Ectodermal cell (in vitro differentiated cells): ENCODE data around the gene CLEC18B.
"Not testable (repeated sequence)": the region's sequence is repeated elsewhere in the genome, so short reads cannot be mapped to it uniquely, and the experiment has no call there.

ENCODE experiments used
- H3K27ac ChIP-seq: 2 replicates; pipeline ENCODE4 v1.7.0; 2013; ENCODE audit warnings: mild to moderate bottlenecking, low read depth, low read length; ENCODE audit not compliant: insufficient read depth, poor library complexity, severe bottlenecking
- H3K27me3 ChIP-seq: 2 replicates; pipeline ENCODE4 v1.7.0; 2013; ENCODE audit warnings: mild to moderate bottlenecking, low read length; ENCODE audit not compliant: insufficient read depth, control insufficient read depth, poor library complexity, severe bottlenecking
- H3K36me3 ChIP-seq: one replicate; pipeline ENCODE4 v1.7.0; 2013; ENCODE audit warnings: low read length; ENCODE audit not compliant: control insufficient read depth, insufficient read depth
- H3K4me1 ChIP-seq: one replicate; pipeline ENCODE4 v1.7.0; 2013; ENCODE audit warnings: low read length; ENCODE audit not compliant: control insufficient read depth, insufficient read depth
- H3K4me3 ChIP-seq: 2 replicates; pipeline ENCODE4 v1.7.0; 2013; ENCODE audit warnings: low read depth, low read length, control low read depth; ENCODE audit not compliant: insufficient read depth
- H3K9me3 ChIP-seq: 2 replicates; pipeline ENCODE4 v1.7.0; 2013; ENCODE audit warnings: mild to moderate bottlenecking, low read length, moderate library complexity; ENCODE audit not compliant: control insufficient read depth
- WGBS, 2 experiments: methylation state at CpG; one replicate each; pipeline ENCODE4 v1.1.7; 2013; ENCODE audit warnings: missing lambda C conversion rate in 2 of 2; 5-methylcytosine and 5-hydroxymethylcytosine counted together

The CLEC18B gene

GRCh38 chr16:74421482-74421785, 156 bp upstream of the CLEC18B start:
- H3K27ac ChIP-seq: not testable (repeated sequence)
- 33 to 52% methylated on average over 4 of the region's 16 CpGs for WGBS, 2 experiments

DNA sequence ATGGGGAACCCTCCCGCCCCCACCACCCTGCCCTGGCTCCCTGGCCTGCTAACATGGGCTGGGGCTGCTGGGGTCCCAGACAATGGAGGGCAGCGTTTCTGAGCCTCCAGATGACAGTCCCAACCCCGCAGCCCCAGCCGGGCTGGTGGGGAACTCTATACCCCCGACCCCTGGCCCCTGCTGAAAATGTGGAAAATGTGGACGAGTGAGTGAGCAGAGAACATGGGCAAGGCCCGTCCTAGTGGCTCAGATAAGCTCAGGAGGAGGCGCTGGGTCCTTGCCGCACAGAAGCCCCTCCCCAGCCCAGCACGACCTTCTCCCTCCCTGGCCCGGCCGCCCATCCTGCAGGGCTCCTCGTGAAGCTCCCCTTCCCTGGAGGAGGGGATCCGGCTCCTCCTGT, 1.5 kb downstream of the CLEC18B start:
- H3K4me3 ChIP-seq, H3K36me3 ChIP-seq, H3K4me1 ChIP-seq, H3K27me3 ChIP-seq, H3K9me3 ChIP-seq, H3K27ac ChIP-seq: not testable (repeated sequence)
- WGBS, 2 experiments: 79 to 92% methylated on average over 6 to 7 of the region's 14 CpGs

More at GRCh38 chr16:74421482-74421785, 156 bp upstream of the CLEC18B start:
- not testable (repeated sequence) for H3K4me1 ChIP-seq, H3K36me3 ChIP-seq, H3K27me3 ChIP-seq, H3K4me3 ChIP-seq, H3K9me3 ChIP-seq

DNA sequence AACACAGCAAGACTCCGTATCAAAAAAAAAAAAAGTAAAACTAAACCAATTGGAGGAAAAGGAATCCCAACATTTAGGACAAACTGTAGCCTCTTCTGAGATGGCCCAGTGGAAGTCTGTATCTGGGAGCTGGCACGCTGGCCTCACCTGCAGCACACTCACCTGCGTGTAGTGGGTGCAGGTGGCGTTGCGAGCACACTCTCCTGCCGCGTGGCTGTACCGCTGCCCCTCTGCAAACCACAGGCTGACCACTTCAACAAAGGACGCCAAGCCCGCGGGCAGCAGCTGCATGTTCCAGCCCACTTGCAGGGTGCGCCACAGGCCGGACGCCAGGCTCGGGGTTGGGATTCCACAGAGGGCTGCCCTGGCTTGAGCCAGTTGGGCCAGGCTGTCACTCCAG, 3.4 kb downstream of the CLEC18B start:
- H3K36me3 ChIP-seq, H3K27me3 ChIP-seq, H3K4me1 ChIP-seq, H3K4me3 ChIP-seq, H3K27ac ChIP-seq, H3K9me3 ChIP-seq: not testable (repeated sequence)
- 87 to 94% methylated on average over 6 to 7 of the region's 15 CpGs for WGBS, 2 experiments

DNA sequence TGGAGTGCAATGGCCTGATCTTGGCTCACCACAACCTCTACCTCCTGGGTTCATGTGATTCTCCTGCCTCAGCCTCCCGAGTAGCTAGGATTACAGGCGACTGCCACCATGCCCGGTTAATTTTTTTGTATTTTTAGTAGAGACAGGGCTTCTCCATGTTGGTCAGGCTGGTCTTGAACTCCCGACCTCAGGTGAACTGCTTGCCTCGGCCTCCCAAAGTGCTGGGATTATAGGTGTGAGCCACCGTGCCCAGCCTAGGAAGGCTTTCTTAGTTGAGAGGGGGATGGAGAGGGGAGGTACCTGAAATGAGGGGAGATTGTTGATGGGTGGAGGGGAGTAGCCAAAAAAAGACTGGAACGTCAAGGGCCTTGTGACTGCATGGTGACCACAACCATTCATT, 7.4 kb downstream of the CLEC18B start:
- not testable (repeated sequence) for H3K27me3 ChIP-seq, H3K4me1 ChIP-seq, H3K27ac ChIP-seq, H3K4me3 ChIP-seq, H3K36me3 ChIP-seq, H3K9me3 ChIP-seq
- 85% methylated on average over 7 of the region's 7 CpGs for WGBS, 2 experiments

- H3K27ac ChIP-seq, H3K4me3 ChIP-seq, H3K9me3 ChIP-seq, H3K27me3 ChIP-seq, H3K36me3 ChIP-seq, H3K4me1 ChIP-seq: not testable (repeated sequence)
- 84 to 90% methylated on average over 6 of the region's 9 CpGs for WGBS, 2 experiments
These were observed 7.8 kb downstream of the CLEC18B start for GRCh38 chr16:74413485-74413884.

DNA sequence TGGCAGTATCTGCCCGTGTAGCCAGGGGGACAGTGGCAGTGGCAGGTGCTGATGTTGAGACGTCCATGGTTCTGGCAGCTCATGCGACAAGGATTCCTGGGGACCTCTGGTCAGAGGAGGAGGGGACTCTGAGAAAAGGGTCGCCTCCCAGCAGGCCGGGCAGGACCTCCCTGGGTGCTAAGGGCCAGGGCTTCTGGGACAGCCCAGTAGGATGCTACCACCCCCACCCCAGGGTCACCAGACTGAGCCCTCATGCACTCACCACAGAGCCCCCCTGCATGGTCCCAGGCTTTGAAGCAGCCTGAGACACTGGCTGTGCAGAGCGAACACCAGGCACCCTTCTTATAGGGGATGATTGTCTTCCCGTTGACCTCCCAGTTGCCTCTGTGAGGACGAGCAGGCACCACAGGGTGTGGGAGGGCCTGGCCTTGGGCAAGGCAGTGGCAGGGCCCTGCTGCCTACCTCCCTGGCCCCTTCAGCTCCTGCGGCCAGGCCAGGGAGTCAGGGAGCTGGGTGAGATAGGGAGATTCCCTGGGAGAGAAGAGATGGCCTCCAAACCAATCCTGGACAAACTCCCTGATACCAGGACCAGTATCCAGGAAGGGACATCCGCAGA, 8.4 kb downstream of the CLEC18B start:
- not testable (repeated sequence) for H3K9me3 ChIP-seq
- 89 to 90% methylated on average over 8 of the region's 10 CpGs for WGBS, 2 experiments

GRCh38 chr16:74412138-74412774, 9.0 kb downstream of the CLEC18B start:
- H3K4me3 ChIP-seq, H3K27ac ChIP-seq, H3K36me3 ChIP-seq, H3K4me1 ChIP-seq, H3K27me3 ChIP-seq, H3K9me3 ChIP-seq: not testable (repeated sequence)
- 66 to 74% methylated on average over 4 to 5 of the region's 13 CpGs for WGBS, 2 experiments

More for the DNA sequence above, 8.4 kb downstream of the CLEC18B start:
- not testable (repeated sequence) for H3K27me3 ChIP-seq, H3K4me1 ChIP-seq, H3K36me3 ChIP-seq, H3K4me3 ChIP-seq, H3K27ac ChIP-seq

DNA sequence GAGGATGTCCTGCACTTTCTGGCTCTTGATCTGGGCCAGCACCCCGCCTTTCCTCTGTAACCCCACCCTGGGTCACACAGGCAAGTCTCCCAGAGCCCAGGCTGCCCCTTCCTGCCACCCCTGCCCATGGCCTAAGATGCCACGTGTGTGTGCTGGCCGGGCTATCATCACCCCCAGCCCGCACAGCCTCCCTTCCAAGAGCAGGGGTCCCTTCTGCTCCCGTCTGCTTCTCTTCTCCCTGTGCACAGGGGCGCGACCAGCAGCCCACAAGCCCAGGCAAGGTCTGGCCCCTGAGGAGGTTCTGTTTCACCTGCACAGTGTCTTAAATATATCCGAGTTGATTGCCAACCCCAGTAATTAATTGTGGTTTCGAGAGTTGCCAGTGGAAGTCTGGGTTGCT, 10.3 kb downstream of the CLEC18B start:
- H3K27me3 ChIP-seq, H3K4me3 ChIP-seq: not testable (repeated sequence)

DNA sequence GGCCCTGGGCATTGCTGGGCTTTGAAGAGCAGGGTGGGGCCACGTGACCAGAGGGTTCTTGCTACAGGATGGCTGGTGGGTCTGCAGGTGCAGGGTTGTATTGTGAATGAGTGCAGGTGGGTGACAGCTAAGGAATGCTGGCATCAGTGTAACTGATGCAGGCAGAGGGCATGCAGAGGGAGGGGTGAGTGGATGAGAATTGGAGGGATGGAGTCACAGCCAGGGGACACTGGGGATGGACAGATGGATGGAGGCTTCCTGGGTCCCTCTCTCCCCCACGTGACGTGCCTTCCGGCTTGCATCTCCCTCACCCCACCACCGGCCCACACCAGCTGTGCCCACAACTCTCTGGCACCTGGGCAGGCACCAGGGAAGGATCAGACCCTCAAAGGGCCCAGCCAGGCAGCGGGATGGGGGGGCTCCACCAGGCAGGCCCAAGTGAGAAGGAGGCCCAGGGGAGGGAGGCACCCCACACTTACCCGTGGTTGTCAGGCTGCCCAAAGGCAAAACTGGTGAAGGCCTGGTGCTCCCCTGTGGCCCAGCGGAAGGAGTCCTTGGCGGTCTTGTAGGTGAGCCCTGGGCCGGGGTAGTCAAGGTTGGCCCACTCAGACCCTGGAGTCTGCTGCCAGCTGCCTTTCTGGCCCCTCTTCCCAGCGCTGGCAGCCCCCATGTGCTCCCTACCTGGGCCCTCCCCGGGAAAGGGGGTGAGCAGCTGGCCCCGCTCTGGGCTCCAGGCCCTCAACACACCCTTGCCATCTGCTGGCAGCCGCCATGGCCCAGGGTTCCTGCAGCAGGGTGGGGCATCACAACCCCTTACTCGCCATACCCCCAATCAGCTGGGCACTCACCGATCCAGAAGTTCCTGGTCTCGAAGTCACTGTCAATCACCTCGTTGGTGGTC, 11.0 kb downstream of the CLEC18B start:
- not testable (repeated sequence) for H3K4me3 ChIP-seq, H3K27me3 ChIP-seq, H3K4me1 ChIP-seq, H3K27ac ChIP-seq, H3K36me3 ChIP-seq, H3K9me3 ChIP-seq
- 73 to 90% methylated on average over 4 to 6 of the region's 18 CpGs for WGBS, 2 experiments

More for the DNA sequence above, 10.3 kb downstream of the CLEC18B start:
- H3K27ac ChIP-seq, H3K4me1 ChIP-seq, H3K36me3 ChIP-seq, H3K9me3 ChIP-seq: not testable (repeated sequence)
- 89 to 94% methylated on average over 6 to 7 of the region's 9 CpGs for WGBS, 2 experiments

DNA sequence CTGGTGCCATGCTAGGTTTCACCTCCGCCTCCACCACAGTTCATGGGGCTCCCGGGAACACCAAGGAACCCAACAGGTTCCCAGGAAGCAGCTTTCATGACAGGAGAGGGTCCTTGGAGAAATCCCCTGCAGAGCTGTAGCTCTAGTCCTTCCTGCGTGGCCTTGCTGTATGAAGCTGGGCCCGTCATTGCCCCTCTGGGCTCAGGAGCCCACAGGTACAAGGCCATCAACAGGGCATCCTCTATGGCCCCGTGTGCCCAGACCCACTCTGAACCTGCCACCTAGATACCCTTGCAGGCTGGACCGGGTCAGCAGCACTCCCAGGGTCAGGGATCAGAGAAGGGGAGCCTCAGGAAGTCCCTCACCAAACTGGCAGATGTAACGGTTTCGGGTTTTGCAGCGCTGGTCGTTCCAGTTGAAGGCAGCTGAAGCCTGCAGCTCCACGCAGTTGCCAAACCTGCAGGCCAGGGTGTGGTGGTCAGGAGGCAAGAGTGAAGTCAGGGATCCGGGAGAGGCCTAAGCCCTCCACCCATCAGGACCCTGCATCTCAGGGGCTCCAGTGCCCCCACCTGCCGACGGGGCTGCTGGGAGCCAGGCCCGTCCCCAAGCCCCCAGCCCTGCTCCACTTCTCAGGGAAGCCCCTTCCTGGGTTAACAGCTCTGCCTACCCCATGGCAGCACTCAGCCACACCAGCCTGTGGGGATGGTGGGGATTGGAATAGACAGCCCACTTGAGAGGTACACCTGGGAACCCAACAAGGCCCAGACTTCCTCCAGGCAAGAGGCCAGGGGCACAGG, 11.9 kb downstream of the CLEC18B start:
- H3K4me3 ChIP-seq, H3K9me3 ChIP-seq, H3K4me1 ChIP-seq, H3K27ac ChIP-seq, H3K36me3 ChIP-seq, H3K27me3 ChIP-seq: not testable (repeated sequence)
- 87 to 89% methylated on average over 10 to 11 of the region's 15 CpGs for WGBS, 2 experiments
